ENCODE measurements around the gene C11orf58. TPM values are rescaled to one million over a fixed set of nuclear protein-coding genes. Genes with fewer than 3 reads are reported as not detected.

C11orf58 gene
- total RNA-seq, 2 experiments from 2014 or later: 132 to 134 TPM

DNA sequence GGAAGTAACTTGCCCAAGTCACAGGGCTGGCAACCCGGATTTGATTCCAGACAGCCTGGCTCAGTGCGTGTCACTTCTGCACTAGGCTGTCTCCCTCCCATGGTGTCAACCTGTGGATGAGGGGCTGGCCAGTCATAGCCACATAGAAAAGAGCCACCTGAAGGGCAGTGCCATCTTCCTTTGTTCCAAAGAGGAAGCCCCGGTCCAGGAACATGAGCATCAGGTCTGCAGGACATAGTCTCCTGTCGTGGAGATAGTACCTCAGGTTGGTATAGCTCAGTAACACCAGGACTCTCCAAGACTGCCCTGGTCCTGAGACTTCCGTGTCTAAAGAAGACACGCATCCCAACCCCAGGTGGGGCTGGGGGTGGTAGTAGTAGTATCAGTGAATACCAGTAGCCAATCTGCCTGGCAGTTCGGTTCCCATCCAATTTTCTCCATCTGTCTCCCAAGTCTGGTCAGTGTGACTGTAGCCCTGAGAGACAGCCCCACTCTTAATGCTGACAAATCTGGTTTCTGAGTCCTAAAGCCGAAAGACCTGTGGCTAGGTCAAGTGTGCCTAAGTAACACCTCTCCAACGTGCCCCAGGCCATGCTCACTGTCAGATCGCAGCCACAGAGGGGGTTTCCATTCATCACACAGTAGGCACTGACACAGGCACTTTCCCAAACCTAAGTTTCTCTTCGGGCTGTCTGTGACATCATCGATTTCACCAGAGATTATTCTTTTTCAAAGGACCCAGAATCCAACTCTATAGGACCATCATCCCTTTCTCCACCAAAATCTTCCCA is 33.1 kb downstream of the C11orf58 start:
- Mint-ChIP-seq H3K27ac (no peak overlapping the region), H3K36me3 (no peaks in the 10 kb centered on the region), H3K9me3 (no peaks in the 10 kb centered on the region), H3K4me3 (no peak overlapping the region), H3K4me1 (ENCODE audit: low read depth) (no peaks in the 10 kb centered on the region), H3K27me3 (peaks cover 6% of the 10 kb centered on the region)
- intact Hi-C loops (cut with micrococcal nuclease): no loop called here
- no peak for DNase-seq
- ChIA-PET CTCF (interaction anchor here (1.8 to 2.1 kb wide), 2 partner anchors 14 to 17 kb away, joined by 5 to 6 read pairs; no protein-coding TSS in a partner anchor), POLR2A (no interaction called here)

DNA sequence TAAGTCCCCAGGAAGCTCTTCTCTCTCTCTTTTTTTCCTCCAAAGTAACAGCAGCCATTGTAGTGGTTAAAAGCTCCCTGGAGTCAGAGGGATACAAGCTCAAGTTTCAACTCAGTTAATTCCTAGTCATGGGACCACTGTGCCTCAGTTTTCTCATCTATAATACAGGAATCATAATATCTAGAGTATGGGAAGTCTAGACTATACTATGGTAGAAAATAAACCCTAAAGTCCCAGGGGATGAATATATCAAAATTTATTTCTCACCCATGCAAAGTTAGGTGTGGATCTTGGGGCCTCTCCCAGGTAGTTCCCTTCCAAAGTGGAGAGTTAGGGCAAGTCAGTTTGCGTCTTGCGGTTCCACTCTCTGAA is 33.7 kb downstream of the C11orf58 start:
- peaks cover 6% of the 10 kb centered on the region for H3K27me3 Mint-ChIP-seq
- CTCF ChIA-PET: interaction anchor here (1.8 to 2.1 kb wide), 2 partner anchors 14 to 16 kb away, joined by 5 to 6 read pairs; no protein-coding TSS in a partner anchor
- intact Hi-C loops (cut with micrococcal nuclease): no loop called here
- H3K4me3 Mint-ChIP-seq: no peak overlapping the region
- DNase-seq: no peak
- POLR2A ChIA-PET: no interaction called here
- H3K36me3 Mint-ChIP-seq: no peaks in the 10 kb centered on the region
- no peak overlapping the region for H3K27ac Mint-ChIP-seq
- H3K4me1 Mint-ChIP-seq (ENCODE audit: low read depth): no peaks in the 10 kb centered on the region
- no peaks in the 10 kb centered on the region for H3K9me3 Mint-ChIP-seq

DNA sequence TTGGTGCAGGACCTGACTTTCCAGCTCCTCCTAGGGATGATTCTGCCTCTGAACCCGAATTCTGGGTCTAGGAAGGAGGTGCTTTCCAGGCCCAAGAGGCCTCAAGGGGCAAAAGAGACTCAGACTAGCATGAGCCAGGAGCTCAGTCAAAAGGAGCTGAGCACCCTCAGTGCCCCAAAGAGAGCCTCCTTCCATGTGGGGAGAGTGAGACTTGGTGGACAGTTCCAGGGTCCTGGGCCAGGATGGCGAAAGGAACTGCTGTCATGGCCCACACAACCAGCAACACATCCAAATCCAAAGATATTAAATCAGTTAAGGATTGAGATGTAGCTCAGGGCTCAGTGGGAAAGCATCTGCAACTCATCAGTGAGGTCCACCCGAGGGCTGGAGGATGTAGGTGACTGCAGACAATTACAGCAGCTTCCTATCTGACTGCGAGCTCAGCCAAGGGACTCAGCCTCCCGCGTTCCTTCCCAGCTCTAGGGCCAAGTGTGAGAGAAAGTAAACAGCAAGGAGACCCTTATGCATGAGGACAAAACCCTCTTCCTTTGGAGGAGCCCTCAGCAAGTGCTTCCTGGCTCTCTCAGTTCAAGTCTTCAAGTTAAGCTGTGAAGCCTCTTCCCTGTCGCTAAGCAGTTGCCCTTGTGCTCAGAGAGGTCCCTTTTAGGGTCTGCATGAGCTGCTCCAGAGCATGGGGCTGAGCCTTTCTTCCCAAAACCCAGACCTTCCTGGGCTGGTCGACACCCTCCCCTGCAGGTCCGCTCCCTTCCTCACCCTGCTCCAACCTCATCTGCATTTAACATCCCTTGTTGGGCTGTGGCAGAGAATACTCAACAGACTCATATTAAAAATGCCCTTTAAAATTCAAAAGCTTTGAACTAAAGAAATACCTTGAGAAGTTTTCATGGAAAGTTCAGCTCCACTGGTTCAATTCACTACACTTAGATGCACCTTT is 35.8 kb downstream of the C11orf58 start:
- no peak for DNase-seq
- Mint-ChIP-seq H3K4me1 (ENCODE audit: low read depth) (no peaks in the 10 kb centered on the region), H3K36me3 (no peaks in the 10 kb centered on the region), H3K27me3 (peaks cover 6% of the 10 kb centered on the region), H3K4me3 (no peak overlapping the region), H3K27ac (no peak overlapping the region), H3K9me3 (no peaks in the 10 kb centered on the region)
- ChIA-PET CTCF (interaction anchor here (0.6 to 1.5 kb wide), 4 partner anchors 11 to 118 kb away, joined by 3 to 7 read pairs (median 3); no protein-coding TSS in a partner anchor), POLR2A (no interaction called here)
- intact Hi-C loops (cut with micrococcal nuclease): no loop called here

DNA sequence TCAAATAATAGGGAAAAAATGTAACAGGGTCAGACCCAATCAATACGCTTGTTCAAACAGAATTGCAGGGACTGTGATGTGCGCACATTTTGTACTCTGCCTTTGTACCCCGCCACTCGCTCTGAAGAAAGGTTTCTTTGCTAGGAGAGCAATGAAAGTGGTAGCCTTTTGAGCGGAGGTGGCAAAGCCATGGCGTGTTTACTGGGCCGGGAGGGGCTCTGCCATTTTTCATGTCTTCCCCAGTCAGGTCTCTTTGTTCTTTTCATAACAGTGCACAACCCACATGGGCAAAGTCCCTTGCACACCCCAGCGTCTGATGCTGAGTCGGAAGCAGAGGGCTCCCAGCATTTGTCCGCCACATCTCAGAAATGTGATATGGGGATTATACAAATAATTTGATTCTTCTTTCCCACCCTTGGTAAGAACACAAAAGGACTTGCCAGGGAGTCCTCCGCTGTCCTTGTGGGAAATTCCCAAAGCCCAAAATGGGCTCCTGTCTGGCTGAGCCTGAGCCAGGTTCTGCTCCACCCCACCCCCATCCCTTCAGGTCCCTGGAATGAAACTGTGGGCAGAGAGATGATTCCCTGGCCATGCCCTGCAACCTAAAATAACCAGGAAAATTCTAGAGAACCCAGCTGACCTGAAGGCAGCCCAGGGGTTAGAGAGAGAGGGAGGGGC is 36.6 kb downstream of the C11orf58 start:
- no peaks in the 10 kb centered on the region for H3K36me3 Mint-ChIP-seq
- ChIA-PET CTCF (interaction anchor here (0.8 to 1.5 kb wide), 2 partner anchors 11 to 45 kb away, joined by 3 to 7 read pairs; no protein-coding TSS in a partner anchor), POLR2A (no interaction called here)
- DNase-seq: no peak
- no peak overlapping the region for H3K4me3 Mint-ChIP-seq
- intact Hi-C loops (cut with micrococcal nuclease): no loop called here
- no peak overlapping the region for H3K27ac Mint-ChIP-seq
- H3K4me1 Mint-ChIP-seq (ENCODE audit: low read depth): no peaks in the 10 kb centered on the region
- no peaks in the 10 kb centered on the region for H3K9me3 Mint-ChIP-seq
- H3K27me3 Mint-ChIP-seq: peaks cover 5% of the 10 kb centered on the region

DNA sequence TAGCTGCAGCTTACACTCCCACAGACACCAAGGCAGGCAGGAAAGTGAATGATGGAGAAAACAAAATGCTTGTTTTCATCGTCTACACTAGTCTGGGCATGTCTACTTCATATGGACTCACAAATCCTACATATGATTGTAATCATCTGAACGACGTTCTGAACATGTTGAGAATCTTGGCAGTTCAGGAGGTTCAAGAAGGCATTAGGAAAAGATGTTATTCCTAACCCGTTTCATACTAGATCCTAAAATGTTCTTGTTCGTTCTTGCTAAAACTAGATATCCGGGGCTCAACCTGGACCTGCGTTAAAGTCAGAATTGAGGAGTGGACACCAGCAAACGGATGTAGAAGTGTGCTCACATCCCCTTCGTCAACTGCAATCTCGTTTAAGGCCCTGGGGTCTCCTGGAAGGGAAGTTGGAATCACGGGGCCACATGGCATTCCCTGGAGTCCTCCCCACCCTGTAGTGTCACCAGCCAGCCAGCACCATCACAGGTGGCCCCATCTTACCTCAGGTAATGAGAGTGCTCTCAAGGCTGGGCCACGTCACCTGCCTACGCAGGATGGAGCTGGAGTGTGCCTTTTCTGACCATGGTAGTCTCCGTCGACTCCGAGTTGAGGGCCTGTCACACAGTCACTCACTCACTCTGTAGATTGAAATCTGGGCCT is 37.3 kb downstream of the C11orf58 start:
- intact Hi-C loops (cut with micrococcal nuclease): no loop called here
- H3K36me3 Mint-ChIP-seq: no peaks in the 10 kb centered on the region
- H3K27ac Mint-ChIP-seq: no peak overlapping the region
- H3K9me3 Mint-ChIP-seq: no peaks in the 10 kb centered on the region
- H3K27me3 Mint-ChIP-seq: peaks cover 5% of the 10 kb centered on the region
- H3K4me3 Mint-ChIP-seq: no peak overlapping the region
- ChIA-PET CTCF (interaction anchor here (1.0 kb wide), 1 partner anchor 10 kb away, joined by 4 read pairs; no protein-coding TSS in a partner anchor), POLR2A (no interaction called here)
- DNase-seq: no peak
- no peaks in the 10 kb centered on the region for H3K4me1 Mint-ChIP-seq (ENCODE audit: low read depth)

DNA sequence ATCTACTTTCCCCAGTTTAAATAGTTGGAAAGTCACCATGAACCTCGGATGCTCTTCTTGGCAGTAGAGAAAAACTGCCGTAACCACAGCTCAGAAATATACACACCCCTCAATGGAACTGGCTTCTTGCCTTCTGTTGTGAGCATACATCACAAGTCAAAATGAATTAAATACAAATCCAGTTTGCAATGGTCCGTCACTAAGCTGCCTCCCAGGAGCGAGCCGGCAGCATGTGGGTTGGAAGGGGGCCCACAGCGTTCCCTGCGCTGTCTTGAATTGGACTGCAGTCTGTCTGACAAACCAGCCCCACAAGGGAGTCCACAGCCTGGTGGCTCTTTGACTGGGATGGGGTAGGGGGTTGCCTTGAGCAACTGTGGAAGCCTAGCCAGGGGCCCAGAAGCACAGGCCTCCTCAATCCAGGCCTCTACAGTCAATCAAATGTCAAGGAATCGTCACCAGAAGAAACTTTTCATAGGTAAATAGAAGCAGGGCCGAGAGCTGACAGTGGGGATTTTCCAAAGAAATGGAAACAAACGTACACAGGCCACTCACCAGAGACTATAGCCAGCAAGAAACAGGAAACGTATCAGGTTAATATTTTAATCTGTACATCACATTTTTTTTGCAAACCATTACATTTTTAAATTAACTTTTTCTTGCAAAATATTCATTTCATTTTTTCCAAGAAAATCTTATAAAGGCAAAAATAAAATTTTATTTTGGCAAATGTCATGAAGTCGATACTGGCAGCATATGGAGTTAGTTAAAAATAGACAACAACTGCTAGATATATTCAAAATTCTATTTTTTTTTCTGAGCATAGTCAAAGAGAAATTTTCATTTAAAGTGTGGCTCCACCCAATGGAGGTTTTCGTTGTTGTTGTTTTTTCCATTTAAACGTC is 38.5 kb downstream of the C11orf58 start:
- H3K9me3 Mint-ChIP-seq: no peaks in the 10 kb centered on the region
- no peaks in the 10 kb centered on the region for H3K36me3 Mint-ChIP-seq
- POLR2A ChIA-PET: no interaction called here
- no peaks in the 10 kb centered on the region for H3K4me1 Mint-ChIP-seq (ENCODE audit: low read depth)
- CTCF ChIA-PET: interaction anchor here (1.0 kb wide), 2 partner anchors 8 to 11 kb away, joined by 3 to 4 read pairs; no protein-coding TSS in a partner anchor
- no peak for DNase-seq
- intact Hi-C loops (cut with micrococcal nuclease): no loop called here
- H3K27me3 Mint-ChIP-seq: peaks cover under 1% of the 10 kb centered on the region
- no peak overlapping the region for H3K27ac Mint-ChIP-seq
- H3K4me3 Mint-ChIP-seq: no peak overlapping the region

DNA sequence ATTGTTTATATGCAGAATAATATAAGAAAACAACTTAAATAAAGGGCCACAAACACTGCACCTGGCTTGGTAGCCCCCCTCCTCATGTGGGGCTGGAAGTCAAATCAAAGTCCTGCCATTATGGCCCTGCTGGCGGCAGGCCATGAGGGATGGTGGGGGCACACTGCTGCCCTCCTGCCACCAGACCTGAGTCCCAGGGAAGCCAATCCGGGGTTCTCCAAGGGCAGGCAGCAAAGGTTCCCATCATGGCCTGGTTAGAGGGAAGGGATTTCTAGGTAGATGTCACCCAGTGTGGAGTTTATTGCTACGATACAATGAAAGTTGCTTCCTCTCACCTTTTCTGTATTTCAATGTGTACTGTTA is 39.1 kb downstream of the C11orf58 start:
- no peaks in the 10 kb centered on the region for H3K36me3 Mint-ChIP-seq
- H3K4me3 Mint-ChIP-seq: no peak overlapping the region
- H3K4me1 Mint-ChIP-seq (ENCODE audit: low read depth): no peaks in the 10 kb centered on the region
- ChIA-PET CTCF (interaction anchor here (1.3 kb wide), 1 partner anchor 11 kb away, joined by 4 read pairs; no protein-coding TSS in a partner anchor), POLR2A (no interaction called here)
- intact Hi-C loops (cut with micrococcal nuclease): no loop called here
- H3K9me3 Mint-ChIP-seq: no peaks in the 10 kb centered on the region
- DNase-seq: no peak
- H3K27me3 Mint-ChIP-seq: no peaks in the 10 kb centered on the region
- no peak overlapping the region for H3K27ac Mint-ChIP-seq

DNA sequence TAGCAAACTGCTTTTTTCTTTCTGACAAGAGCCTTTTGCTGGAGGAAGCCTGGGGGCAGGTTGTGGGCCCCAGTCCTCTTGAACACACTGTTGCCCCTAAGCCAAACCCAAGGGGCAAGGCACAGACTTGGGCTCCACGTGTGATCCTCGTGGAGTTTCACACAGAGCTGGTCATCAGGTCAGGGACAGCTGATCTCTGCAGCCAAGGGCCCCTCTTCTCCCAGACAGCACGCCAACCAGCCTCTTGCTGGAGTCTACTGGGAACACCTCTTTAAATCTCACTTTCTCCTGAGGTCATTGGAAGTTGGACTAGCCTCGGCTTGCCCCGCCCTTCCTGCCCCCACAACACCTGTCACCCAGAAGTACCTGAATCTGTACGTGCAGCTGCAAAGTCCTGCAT is 39.8 kb downstream of the C11orf58 start:
- intact Hi-C loops (cut with micrococcal nuclease): no loop called here
- Mint-ChIP-seq H3K36me3 (no peaks in the 10 kb centered on the region), H3K27me3 (no peaks in the 10 kb centered on the region), H3K27ac (no peak overlapping the region), H3K9me3 (no peaks in the 10 kb centered on the region), H3K4me1 (ENCODE audit: low read depth) (no peaks in the 10 kb centered on the region), H3K4me3 (no peak overlapping the region)
- CTCF ChIA-PET: interaction anchor here (1.3 kb wide), 1 partner anchor 10 kb away, joined by 4 read pairs; no protein-coding TSS in a partner anchor
- no peak for DNase-seq
- POLR2A ChIA-PET: no interaction called here

DNA sequence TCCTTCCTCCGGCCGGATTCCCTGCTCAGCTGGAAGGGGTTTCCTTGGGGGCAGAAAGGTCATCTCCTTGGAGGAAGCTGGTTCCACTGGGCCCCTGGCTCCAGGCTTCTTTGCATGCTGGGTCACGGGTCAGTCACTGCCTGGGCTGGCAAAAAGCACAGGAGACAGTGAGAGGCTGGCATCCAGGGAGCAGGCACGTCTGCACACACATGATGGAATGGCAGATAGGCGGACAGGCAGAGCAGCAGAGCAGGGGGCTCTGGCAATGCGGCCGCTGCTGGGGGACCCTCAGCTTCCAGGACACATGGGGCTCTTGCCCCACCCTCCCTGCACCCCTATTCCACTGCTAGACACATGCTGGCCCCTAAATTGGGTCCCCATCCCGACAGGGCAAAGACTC is 40.4 kb downstream of the C11orf58 start:
- ChIA-PET CTCF (interaction anchor here (1.3 kb wide), 1 partner anchor 9 kb away, joined by 4 read pairs; no protein-coding TSS in a partner anchor), POLR2A (no interaction called here)
- Mint-ChIP-seq H3K9me3 (no peaks in the 10 kb centered on the region), H3K27ac (no peak overlapping the region), H3K4me3 (no peak overlapping the region), H3K27me3 (no peaks in the 10 kb centered on the region), H3K36me3 (no peaks in the 10 kb centered on the region), H3K4me1 (ENCODE audit: low read depth) (no peaks in the 10 kb centered on the region)
- intact Hi-C loops (cut with micrococcal nuclease): no loop called here
- DNase-seq: no peak

DNA sequence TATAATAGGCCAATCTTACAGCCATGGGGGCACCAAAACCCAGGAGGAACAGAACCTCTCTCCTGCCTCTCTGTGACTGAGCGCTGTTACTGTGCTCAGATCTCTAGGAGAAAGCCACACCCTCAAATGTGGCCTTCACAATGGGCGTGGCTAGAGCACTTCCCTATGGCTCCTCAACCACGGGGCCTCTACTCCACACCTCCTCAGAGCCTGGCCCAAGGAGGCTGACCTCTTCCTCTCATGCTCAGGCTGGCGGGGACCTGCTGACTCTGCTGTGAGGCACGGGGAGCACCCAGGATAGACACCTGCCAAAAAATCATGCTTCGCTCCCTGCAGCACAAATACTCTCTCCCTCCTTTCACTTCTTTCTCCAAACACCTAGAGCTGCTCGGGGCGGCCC is 41.0 kb downstream of the C11orf58 start:
- intact Hi-C loops (cut with micrococcal nuclease): no loop called here
- no peaks in the 10 kb centered on the region for H3K27me3 Mint-ChIP-seq
- POLR2A ChIA-PET: no interaction called here
- no peak for DNase-seq
- H3K4me1 Mint-ChIP-seq (ENCODE audit: low read depth): no peaks in the 10 kb centered on the region
- no peak overlapping the region for H3K27ac Mint-ChIP-seq
- H3K9me3 Mint-ChIP-seq: no peaks in the 10 kb centered on the region
- no peak overlapping the region for H3K4me3 Mint-ChIP-seq
- CTCF ChIA-PET: interaction anchor here (0.7 kb wide), 1 partner anchor 18 kb away, joined by 3 read pairs; no protein-coding TSS in a partner anchor
- no peaks in the 10 kb centered on the region for H3K36me3 Mint-ChIP-seq

DNA sequence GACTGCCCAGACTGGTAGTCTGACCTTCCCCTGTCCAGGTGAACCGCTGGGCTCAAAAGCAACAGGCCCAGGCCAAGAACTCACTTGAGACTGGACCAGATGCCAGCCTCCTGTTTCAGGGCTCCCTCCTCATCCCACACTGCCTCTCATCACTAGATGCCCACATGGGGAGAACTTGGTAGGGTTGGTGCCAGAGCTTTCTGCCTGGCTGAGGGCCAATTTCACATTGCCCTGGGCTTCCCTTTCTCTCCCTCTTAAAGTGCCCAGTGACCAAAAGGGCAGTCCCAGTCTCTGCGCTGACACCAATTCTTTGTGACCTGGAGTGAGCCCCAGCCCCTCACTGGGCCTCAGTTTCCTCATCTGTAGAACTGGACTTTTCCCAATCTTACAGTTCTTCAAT is 41.7 kb downstream of the C11orf58 start:
- intact Hi-C loops (cut with micrococcal nuclease): loop anchor here (10.0 kb wide), 1 partner anchor 725 kb away; no protein-coding TSS in a partner anchor
- H3K27ac Mint-ChIP-seq: no peak overlapping the region
- ChIA-PET CTCF (interaction anchor here (0.7 kb wide), 1 partner anchor 17 kb away, joined by 3 read pairs; no protein-coding TSS in a partner anchor), POLR2A (no interaction called here)
- H3K36me3 Mint-ChIP-seq: no peaks in the 10 kb centered on the region
- H3K9me3 Mint-ChIP-seq: no peaks in the 10 kb centered on the region
- no peak overlapping the region for H3K4me3 Mint-ChIP-seq
- no peaks in the 10 kb centered on the region for H3K27me3 Mint-ChIP-seq
- no peaks in the 10 kb centered on the region for H3K4me1 Mint-ChIP-seq (ENCODE audit: low read depth)
- DNase-seq: no peak

Data from activated CD4-positive, alpha-beta memory T cell treated with anti-CD3 and anti-CD28 coated beads for 36 hours (primary cell).